GM21381 (cell line): ENCODE results near the gene EOGT.

Experiments used
- ATAC-seq: cut with Tn5 transposase; IDR thresholded peaks from one replicate; pipeline ENCODE4 v1.9.1; 2021; ENCODE audit warnings: mild to moderate bottlenecking, moderate library complexity; ENCODE audit not compliant: unreplicated experiment

The EOGT gene

DNA sequence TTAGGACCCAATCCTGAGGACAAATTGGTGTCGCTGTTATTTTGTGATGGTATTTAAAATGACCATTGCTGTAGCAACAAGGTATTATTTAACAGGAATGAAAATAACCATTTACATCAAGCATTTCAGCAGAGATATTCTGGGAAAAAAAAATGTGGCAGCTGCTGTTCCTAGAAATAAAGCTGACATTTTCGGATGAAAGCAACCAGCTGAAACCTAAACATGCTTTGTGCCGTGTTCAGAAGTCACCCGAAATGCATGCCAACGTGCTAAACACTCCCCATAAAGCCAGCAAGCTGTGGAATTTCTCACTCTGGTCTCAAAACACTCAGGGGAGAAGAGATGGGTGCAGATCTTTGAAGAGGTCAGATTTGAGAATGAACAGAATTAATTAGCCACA is 49.6 kb downstream of the EOGT start:
- no peak for ATAC-seq

- ATAC-seq = no peak
Measured at GRCh38 chr3:68963376-68963775, 50.1 kb downstream of the EOGT start.

DNA sequence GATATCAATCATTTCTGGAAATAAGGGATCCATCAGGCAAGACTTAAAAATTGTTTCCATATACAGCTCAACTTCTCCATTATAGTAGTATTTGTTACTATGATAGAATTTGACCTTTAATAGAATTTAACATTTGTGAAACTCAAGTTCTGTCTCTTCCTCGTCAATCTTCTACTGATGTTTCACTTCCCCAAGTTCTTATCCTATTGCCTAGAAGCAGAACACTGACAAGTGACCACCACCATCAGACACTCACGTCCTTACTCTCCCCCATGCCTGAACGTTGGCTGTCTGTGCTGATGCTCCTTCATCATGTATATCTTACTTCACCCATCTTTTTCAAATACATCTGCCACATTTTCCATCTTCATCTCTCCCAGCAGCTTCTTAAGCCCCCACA is 54.6 kb downstream of the EOGT start:
- no peak for ATAC-seq

DNA sequence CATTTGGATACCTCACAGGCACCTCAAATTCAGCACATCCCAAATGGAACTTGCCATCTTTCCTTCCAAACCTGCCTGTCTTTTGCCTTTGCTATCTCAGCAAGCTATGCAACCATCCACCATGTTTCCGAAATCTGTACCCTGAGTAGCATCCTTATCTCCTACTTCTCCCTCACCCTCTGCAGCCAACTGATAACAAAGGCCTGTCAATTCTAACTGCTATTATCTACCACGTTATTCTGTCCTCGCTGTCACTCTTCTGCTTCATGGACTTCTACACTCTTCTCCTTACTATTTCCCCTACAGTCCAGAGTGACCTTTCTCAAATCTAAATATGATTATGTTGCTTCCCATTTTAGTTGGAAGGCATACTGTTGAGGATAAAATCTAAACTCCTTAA is 55.6 kb downstream of the EOGT start:
- ATAC-seq = no peak

GRCh38 chr3:68953816-68954444 is 59.6 kb downstream of the EOGT start:
- ATAC-seq = no peak

- ATAC-seq = no peak
Measured at GRCh38 chr3:68945225-68945624, 68.3 kb downstream of the EOGT start.

DNA sequence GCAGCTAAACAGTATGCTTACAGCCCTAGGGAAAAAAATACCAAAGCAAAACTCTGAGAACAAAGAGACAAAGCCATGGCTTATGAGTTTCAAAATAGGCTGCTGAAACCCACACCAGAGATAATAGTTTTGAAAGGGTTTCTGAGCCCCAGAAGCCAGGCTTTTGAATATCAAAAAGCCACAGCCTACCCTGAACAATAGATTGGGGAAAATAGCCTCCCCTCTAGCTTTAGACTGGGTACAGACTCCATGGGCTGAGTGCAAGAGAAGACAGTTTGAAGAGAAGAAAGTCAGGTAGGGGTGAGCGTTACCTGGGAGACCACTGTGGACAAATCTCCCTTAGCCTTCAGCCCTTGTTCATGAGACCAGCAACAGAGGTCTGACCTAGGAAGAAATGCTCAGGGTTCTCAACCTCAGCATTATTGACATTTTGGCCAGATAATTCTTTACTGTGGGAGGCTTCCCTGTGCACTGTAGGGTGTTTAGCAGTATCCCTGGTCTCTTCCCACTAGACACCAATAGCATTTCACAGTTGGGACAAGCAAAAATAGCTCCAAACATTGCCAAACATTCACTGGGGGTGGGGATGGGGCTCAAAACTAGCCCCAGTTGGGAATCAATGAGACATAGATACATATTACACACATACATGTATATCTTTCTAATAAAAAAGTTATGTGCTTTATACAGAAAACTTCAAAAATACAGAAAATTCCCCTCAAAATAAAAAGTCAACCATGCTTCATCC is 69.6 kb downstream of the EOGT start:
- ATAC-seq = no peak

DNA sequence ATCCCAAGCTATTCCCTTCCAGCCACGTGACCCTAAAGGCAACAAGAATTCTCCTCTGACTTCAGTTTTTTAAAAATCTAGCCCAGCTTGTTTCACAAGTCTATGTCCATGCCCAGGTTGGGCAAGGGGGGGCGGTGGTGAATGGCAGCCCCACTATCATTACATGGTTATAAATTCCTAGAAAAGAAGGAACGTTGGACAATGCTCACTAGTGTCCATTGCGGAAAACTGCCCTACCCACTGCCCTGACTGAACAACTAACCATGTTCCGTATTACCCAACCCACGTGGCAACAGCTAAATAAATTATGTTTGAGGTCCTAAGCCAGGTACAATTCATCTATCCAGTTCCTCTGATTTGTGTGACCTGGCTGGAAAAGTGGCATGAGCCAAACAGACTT is 72.4 kb downstream of the EOGT start:
- ATAC-seq = no peak

DNA sequence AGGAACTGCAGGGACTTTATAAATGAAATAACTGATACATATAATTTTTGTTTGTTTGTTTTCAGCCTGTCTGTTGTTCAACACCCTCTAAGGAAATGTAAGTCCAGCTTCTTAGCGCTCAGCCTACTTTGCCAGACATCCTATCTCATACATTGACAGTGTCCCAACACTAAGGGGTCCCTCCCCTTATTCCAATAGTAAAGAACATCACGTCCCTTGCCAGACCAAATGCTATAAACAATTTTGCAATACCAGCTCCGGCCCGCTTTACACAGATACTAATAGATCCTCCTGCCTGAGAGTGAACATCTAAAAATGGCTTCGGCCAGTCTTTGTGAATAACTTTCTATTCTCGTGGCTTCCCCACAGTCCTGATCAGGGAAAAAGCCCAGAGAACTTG is 76.6 kb downstream of the EOGT start:
- ATAC-seq = no peak

GRCh38 chr3:68935778-68936177 is 77.7 kb downstream of the EOGT start:
- no peak for ATAC-seq

- ATAC-seq = no peak
Measured at GRCh38 chr3:68931406-68932149, 81.9 kb downstream of the EOGT start.
